ENCODE measurements around the gene DLGAP4. TPM values are rescaled to one million over a fixed set of nuclear protein-coding genes. Genes with fewer than 3 reads are reported as not detected.
"Not testable (repeated sequence)": the region's sequence is repeated elsewhere in the genome, so short reads cannot be mapped to it uniquely, and the experiment has no call there.

DLGAP4 gene
- total and polyA plus RNA-seq, 7 donors = 53.5 to 151 (median 90.4) TPM

- H3K4me3 ChIP-seq = no peak overlapping the region
- no peak for DNase-seq
- 74 to 82% (median 79%) methylated on average over 1 of the region's 1 CpG for WGBS, 3 donors
- no peak for ATAC-seq
- no peak overlapping the region for H3K27ac ChIP-seq
- no peak for TF ChIP-seq CTCF (IDR thresholded peaks at IDR 0.05)
- no peaks in the 10 kb centered on the region for H3K9me3 ChIP-seq
- H3K36me3 ChIP-seq (ENCODE audit: insufficient read depth in 1 of 2, low read depth in 1 of 2) = no peaks in the 10 kb centered on the region
- H3K27me3 ChIP-seq (ENCODE audit: insufficient read depth in 3 of 3, low read length in 2 of 3) = no peaks in the 10 kb centered on the region
- no peaks in the 10 kb centered on the region for H3K4me1 ChIP-seq
- intact Hi-C loops (cut with DNase I) = no loop called here
These were observed 257.2 kb downstream of the DLGAP4 start for GRCh38 chr20:36563374-36563773.

- WGBS, 3 donors = 94 to 98% (median 97%) methylated on average over 13 of the region's 13 CpGs
- H3K4me3 ChIP-seq; H3K9me3 ChIP-seq; H3K27me3 ChIP-seq (ENCODE audit: insufficient read depth in 3 of 3, low read length in 2 of 3); intact Hi-C loops (cut with DNase I); ATAC-seq; DNase-seq; H3K4me1 ChIP-seq; H3K36me3 ChIP-seq (ENCODE audit: insufficient read depth in 1 of 2, low read depth in 1 of 2); H3K27ac ChIP-seq: not testable (repeated sequence)
These were observed 258.1 kb downstream of the DLGAP4 start for GRCh38 chr20:36564078-36564725.

DNA sequence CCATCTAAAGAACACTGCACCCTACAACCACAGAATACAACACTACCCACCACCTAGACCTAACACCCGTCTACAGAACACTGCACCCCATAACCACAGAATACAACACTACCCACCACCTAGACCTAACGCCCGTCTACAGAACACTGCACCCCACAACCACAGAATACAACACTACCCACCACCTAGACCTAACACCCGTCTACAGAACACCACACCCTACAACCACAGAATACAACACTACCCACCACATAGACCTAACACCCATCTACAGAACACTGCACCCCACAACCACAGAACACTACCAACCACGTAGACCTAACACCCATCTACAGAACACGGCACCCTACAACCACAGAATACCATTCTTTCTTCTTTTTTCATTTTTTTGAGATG, 258.6 kb downstream of the DLGAP4 start:
- H3K27ac ChIP-seq; H3K27me3 ChIP-seq (ENCODE audit: insufficient read depth in 3 of 3, low read length in 2 of 3); H3K4me1 ChIP-seq; ATAC-seq; H3K9me3 ChIP-seq; H3K4me3 ChIP-seq; intact Hi-C loops (cut with DNase I); DNase-seq; H3K36me3 ChIP-seq (ENCODE audit: insufficient read depth in 1 of 2, low read depth in 1 of 2): not testable (repeated sequence)
- 94 to 98% (median 97%) methylated on average over 6 of the region's 6 CpGs for WGBS, 3 donors

GRCh38 chr20:36565520-36565919, 259.4 kb downstream of the DLGAP4 start:
- no peak for DNase-seq
- Histone ChIP-seq H3K4me3 (no peak overlapping the region), H3K27ac (no peak overlapping the region), H3K4me1 (no peaks in the 10 kb centered on the region), H3K27me3 (ENCODE audit: insufficient read depth in 3 of 3, low read length in 2 of 3) (no peaks in the 10 kb centered on the region), H3K9me3 (no peaks in the 10 kb centered on the region), H3K36me3 (ENCODE audit: insufficient read depth in 1 of 2, low read depth in 1 of 2) (no peaks in the 10 kb centered on the region)
- intact Hi-C loops (cut with DNase I) = no loop called here
- no peak for ATAC-seq
- TF ChIP-seq CTCF (IDR thresholded peaks at IDR 0.05) = no peak
- WGBS, 3 donors = 91 to 98% (median 97%) methylated on average over 3 of the region's 3 CpGs

- H3K4me1 ChIP-seq = no peaks in the 10 kb centered on the region
- ATAC-seq (no peak), DNase-seq (no peak)
- H3K9me3 ChIP-seq = no peaks in the 10 kb centered on the region
- intact Hi-C loops (cut with DNase I) = no loop called here
- no peaks in the 10 kb centered on the region for H3K36me3 ChIP-seq (ENCODE audit: insufficient read depth in 1 of 2, low read depth in 1 of 2)
- peaks cover 0 to 10% (median 4%) of the 10 kb centered on the region in 3 donors for H3K27me3 ChIP-seq (ENCODE audit: insufficient read depth in 3 of 3, low read length in 2 of 3)
- TF ChIP-seq CTCF (IDR thresholded peaks at IDR 0.05) = no peak
- no peak overlapping the region for H3K4me3 ChIP-seq
- WGBS, 3 donors = 58 to 71% (median 62%) methylated on average over 7 of the region's 7 CpGs
- H3K27ac ChIP-seq = no peak overlapping the region
These were observed 263.8 kb downstream of the DLGAP4 start for GRCh38 chr20:36569847-36570429.

Data from psoas muscle (tissue), 8 donors.